GM19452 (cell line): ENCODE data around the gene KCNAB2.
"Not testable (repeated sequence)": the region's sequence is repeated elsewhere in the genome, so short reads cannot be mapped to it uniquely, and the experiment has no call there.

Experiments used
- ATAC-seq: cut with Tn5 transposase; IDR thresholded peaks from one replicate; pipeline ENCODE4 v1.9.1; 2021; ENCODE audit not compliant: unreplicated experiment

KCNAB2 gene

DNA sequence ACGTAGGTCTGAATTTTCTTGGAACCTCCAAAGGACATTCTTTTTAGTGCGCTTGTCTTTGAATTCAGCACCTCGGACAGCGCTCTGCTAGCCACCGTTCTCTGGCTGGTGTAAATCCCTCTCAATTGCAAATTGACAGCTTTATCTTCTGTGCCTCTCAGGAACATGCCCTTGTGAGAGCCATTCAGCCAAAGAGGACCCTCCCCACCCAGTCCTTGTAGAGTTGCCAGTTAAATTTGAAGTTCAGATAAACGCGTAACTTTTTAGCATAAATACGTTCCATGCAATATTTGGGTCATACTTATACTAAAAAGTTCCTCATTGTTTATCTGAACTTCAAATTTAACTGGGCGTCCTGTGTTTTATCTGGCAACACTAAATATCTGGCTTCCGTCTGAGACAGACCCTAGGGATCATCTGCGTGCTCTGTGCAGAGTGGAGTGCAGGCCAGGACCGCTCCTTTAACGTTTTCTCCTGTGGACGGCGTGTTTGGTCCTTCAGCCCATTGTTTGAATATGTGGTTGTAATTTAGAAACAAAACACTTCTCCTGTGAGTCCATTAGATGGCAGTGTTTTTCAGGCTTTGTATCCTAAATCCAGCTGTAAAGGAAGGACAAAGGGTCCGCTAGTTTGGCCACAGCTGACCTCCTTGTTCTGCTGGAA, 7.0 kb downstream of the KCNAB2 start:
- ATAC-seq, result no peak

DNA sequence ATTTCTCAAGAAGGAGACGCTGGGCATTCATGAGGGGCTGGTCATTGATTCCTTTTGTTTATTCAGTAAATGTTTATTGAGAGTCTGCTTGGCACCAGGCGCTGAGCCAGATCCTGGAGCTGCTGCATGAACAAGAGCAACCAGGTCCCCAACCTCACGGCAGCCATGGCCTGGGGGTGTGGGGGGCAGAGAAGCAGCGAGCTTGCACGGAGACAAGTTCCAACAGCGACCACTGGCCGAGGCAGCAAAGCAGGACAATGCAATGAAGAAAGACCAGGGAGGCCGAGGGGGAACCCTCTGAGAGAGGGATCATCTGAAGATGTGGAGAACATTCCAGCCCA, 7.5 kb downstream of the KCNAB2 start:
- no peak for ATAC-seq

DNA sequence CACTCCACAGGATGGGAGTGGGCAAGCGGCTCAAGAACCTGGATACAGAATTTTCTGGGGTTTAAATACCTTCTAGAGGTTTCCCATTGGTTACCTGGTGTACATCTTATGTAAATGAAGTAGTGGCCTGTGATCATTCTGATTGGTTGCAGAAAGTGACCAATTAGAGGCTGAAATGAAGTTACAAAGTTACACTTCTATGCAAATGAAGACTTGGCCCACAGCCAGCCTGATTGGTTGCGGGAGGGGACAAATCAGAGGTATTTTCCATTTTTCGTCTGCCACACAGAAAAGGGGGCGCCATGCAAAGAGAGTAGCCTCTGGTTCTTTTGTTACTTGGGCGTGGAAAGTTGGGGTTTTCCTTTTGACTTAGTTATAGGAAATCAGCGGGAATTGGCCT, 8.9 kb downstream of the KCNAB2 start:
- ATAC-seq, result no peak

DNA sequence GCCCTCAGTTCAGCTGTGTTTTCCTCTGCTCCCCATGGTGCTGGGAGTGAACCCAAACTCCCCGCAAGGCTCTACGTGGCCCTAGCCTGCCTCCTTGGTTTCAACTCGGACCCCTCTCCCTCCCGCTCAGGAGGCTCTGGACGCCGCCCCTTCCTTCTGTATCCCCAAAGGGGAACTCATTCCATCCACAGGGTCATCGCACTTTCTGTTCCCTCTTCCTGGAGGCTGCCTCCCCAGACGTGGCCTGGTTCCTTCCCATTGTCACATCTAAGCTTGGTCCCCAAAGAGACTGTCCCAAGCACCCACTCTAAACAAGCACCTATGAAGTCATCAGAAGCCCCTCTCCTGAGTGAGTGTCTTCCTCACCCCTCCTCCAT, 10.9 kb downstream of the KCNAB2 start:
- no peak for ATAC-seq

DNA sequence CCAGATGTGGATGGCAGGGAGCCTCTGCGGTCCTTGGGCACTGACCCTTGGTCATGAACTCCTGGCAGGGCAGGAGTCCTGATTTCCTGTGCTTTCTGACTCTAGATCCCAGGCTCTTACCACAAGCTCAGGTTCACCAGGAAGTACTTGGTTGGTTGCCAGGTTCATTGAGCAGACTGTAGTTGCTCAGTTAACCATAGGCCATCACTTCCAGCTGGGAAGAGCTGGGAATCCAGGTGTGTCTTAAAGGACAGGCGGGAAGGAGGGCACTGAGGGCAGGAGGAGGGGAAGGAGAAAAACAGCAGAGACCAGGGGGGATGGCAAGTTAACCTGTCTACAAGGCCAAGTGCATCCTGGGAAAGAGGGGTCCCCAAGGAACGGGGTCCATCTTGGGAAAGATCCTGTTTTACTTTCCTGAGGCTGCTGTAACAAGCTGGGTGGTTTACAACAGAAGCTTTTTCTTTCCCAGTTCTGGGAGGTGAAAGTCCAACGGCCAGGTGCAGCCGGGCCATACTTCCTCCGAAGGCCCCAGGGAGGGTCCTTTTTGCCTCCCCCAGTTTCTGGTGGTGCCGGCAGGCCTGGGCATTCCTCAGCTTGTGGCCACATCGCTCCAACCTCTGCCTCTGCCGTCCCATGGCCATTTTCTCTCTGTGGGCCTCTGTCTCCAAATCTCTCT, 11.6 kb downstream of the KCNAB2 start:
- no peak for ATAC-seq

DNA sequence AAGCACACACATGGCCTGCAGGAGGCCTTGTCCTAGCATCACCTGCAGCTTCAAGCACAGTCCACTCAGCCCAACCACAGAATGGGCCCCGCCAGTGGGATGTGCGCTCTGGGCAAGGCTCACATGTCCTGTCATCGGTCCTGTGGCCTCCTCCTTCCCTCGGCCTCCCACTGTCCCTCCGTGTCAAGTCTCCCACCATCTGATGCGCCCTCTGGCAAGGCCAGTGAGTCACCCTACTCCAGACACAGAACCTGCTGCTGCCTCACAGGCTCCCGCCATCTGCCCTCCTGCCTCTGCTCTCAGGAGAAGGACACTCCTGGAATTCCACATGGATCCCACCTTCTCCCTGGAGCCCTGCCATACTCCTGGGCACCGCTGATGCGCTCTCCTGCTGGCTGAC, 14.2 kb downstream of the KCNAB2 start:
- ATAC-seq, result no peak

DNA sequence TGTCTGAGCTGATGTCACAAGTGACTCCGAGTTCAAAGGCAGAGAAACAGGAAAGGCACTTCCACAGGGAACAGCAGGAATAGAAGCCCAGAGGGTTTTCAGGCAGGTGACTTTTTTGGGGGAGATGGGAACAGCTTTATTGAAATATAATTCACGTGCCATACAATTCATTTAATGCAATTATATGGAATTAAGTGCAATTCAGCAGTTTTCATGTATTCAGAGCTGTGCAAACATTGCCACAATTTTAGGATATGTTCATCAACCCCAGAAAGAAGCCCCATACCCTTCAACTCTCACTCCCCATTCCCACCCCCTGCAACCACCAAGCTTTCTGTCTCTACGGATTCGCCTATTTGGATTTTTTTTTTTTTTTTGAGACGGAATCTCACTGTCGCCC, 17.0 kb downstream of the KCNAB2 start:
- no peak for ATAC-seq

DNA sequence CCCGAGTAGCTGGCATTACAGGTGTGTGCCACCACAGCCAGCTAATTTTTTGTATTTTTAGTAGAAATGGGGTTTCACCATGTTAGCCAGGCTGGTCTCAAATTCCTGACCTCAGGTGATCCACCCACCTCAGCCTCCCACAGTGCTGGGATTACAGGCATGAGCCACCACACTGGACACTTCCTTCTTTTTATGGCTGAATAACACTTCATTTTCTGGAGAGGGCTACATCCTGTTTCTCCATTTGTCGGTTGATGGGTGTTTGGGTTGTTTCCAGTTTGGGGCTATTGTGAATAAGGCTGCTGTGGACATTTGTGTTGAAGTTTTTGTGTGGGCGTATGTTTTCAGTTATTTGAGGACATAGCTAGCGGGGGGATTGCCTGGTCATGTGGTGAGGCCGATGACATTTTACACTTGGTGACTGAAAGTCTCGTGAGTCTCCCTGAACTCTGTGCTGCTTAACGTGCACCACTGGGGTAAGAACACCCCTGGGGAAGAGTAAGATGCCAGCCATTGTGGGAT, 17.9 kb downstream of the KCNAB2 start:
- ATAC-seq, result not testable (repeated sequence)

DNA sequence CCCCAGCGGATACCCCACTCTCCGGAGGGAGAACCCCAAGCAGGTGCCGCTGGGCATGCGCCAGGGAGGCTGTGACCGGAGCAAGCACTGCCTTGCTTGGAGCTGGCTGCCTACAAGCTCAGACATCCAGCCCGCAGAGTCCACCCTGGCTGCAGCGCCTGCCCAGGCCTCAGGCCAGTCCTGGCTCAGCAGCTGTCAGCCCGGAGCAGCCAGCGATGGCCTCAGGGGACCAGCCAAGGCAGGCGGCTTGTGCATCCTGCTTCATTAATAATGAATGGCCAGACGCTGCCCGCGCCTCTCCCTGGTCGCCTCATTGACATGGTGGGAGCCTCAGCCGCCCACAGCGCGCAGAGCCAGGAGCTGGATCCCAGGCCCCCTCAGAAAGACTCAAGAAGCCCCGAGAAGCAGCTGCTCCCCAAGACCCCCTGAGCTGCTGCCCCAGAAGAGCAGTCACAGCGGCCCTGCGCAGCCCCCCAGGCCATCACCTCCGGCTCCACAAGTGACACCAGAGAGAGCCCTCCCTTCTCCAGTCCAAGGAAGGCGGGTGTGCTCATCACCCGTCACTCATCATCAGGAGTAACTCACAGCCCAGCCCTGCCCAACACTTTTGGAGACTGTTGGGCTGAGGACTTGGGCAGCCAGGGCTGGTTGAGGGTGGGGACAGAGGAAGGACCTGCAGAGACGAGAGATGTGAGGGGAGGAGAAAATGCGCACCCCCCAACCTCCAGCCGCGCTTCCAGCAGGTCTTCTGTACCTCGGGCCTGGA, 19.6 kb downstream of the KCNAB2 start:
- no peak for ATAC-seq

DNA sequence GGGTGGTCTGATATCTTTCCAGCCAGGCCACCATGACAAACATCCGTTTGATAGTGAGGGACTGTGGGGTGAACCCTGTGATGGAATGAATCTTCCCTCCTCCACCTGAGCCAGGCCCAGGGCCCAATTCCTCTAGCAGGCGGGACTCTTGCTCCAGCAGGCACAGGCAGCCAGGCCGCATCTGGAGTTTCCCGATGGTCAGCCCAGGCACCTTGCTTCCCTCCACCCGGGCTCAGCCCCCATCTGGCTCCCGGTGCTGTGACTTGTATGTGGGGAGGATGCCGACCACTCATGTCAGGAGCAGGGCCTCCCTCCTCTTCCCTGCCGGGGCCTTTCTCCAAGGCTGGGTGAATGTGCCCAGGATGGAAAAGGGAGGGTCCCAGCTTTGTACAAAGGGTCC, 21.0 kb downstream of the KCNAB2 start:
- no peak for ATAC-seq

DNA sequence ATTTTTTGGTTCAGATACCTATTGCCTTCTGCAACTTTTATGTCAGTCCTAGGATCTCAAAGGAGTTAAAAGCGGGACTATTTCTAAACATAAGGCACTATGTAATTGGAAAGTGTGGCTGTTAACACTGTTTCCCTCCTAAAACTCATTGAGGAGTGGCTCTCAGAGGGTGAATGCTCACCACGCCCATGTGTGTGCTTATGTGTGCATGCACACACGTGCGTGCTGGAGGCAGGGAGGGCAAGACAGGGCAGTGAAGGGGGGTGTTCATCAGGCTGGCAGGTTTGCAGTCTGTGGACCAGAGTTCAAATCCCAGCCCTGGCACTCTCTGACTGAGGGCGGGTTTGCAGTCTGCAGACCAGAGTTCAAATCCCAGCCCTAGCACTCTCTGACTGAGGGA, 22.4 kb downstream of the KCNAB2 start:
- ATAC-seq, result no peak

DNA sequence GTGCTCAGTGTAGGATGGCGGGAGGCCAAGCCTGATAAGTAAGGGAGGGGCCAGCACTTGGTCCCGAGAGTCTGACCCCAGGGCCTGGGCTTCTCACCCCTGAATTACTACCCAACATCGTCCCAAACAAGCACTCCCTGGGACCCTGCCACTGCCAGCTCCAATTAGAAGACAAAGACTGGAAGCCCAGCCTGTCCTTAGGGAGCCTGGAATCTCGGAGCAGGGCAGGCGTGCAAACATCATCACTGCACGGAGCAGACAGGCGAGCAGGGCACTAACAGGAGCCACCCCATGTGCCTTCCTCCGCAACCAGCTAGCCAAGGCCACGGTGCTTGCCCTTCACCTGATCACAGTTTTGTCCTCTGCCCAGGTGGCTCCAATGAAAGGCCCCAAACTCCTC, 23.2 kb downstream of the KCNAB2 start:
- no peak for ATAC-seq

DNA sequence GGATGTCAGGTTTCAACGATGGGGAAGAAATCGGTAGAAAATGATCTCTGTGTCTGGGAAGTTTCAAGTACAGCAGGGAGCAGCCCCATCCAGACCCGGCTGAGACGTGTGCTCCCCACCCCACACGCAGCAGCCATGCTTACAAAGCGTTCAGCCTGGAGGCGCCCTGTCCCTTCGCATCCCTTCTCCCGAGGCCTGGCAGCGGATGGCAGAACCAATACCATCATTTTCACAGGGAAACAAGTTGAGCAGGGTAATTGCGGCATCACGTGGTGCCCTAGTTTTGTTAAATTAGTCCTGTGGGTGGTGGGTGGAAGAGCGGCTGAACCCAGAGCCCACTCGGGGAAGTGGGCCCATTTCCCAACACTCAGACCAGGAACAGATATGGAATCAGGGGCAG, 23.9 kb downstream of the KCNAB2 start:
- ATAC-seq, result no peak

DNA sequence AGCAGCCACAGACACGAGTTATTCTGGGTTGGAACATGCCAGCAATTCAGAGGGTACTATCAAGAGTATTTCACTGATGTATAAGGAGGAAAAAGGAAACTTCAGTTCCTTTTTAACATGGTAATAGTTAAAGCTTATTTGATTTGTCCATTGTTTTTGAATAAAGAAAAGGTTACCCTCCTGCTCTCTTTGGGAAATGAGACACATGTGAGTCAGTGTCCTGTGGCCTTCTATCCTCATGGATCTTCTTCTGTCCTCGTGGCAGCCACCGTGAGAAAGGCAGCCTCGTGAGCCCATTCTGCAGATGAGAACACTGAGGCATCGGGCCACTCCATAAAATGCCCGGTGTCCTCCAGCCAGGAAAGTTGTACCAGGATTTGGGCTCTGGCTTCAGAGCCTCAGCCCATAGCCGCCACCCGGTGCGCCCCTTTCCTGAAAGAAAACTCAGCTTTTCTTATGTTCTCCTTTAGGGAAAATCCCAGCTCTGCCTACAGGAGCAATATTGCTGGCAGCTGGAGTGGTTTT, 24.8 kb downstream of the KCNAB2 start:
- no peak for ATAC-seq

DNA sequence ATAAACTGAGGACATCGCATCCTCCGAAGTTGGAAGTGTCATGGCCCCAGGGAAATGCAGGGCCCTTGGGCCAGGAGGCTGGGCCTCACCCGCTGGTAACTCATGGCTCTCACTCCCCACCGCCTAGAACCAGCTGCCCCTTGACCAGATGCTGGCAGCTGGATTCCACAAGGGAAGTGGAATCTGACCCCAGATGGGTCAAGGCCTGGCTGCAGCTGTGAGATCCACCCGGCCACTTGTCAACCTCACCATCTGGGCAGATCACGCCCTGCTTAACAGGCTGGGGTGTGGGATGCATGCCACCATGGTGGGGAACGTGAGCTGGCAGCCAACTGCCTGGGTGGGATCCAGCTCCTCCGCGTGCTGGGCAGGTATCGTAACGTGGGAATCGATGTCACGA, 25.5 kb downstream of the KCNAB2 start:
- ATAC-seq, result no peak

DNA sequence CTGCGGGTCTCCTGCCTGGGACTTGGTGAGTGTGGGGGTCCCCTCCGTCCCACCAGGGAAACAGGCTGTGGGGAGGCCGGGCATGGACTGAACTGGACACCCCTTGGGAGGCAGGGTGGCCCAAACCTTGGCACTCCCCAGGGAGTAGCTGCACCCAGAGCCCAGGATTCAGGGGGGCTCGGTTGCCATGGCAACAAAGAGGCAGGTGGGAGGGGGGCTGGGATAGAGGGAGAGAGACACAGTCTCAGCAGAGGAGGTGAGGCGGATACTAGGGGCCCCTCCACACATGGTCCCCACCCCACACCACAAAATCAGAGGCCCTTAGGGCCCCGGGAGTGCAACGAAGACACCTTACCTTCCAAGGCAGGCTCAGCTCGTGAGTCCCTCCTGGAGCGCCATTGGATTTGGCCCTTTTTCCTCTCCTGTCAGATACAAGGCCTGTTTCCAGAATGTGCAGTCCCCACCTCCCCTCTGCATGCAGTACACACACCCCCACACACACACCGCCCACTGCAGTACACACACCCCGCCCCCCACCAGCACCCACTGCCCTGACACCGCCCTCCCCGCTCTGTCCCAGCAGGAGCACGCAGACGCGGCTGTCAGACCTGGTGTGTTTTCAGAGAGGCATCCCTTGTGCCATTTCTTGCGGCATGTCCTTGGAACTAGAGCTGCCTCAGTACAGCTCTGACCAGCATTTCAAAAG, 27.2 kb downstream of the KCNAB2 start:
- no peak for ATAC-seq

DNA sequence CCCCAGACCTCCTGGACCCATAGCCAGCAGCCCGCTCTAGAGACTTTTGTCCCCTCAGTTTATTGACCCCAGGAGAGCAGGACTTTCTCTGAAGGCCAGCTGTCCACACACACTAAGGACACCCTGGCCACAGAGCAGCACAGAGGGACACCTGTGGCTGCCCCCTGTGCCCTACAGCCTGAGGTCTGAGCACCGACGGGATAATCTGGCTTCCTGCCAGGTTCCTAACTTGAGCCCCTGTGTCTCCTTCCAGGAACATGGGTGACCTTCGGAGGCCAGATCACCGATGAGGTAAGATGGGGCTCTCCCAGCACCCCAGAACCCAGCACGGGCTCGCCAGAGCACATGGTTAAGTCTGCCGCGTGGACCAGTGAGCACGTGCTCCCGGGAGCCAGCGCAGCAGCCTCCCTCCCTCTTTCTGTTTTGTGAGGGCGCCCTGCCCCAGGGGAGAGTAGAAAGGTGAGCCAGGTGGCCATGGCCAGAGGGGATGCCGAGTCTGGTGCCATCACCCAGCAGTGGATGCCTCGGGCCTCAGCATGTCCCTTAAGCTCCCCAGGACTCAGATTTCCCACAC, 27.9 kb downstream of the KCNAB2 start:
- no peak for ATAC-seq

DNA sequence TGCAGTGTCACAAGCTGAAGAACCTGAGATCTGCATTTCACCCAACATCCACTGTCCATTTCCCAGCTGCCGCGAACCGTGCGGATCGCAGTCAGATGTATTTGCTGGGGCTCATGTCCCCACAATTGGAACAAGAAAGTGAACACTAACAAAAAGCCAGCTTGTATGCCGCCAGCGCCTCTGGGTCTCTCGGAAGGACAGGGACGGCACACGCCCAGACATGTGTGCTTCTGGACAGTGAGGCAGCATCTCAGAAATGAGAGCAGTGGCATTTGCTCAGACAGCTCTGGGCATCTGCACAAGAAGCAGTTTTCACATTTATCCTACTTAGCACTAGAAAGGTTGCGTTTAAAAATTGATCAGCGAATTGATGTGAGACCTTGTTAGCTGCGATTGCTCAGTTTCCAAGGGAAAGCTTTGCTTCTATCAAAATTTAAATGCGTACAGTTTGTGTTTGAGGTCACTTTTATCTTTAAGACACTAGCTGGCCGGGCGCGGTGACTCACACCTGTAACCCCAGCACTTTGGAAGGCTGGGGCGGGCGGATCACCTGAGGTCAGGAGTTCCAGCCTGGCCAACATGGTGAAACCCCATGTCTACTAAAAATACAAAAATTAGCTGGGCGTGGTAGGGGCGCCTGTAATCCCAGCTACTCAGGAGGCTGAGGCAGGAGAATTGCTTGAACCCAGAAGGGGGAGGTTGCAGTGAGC, 28.7 kb downstream of the KCNAB2 start:
- ATAC-seq, result no peak

DNA sequence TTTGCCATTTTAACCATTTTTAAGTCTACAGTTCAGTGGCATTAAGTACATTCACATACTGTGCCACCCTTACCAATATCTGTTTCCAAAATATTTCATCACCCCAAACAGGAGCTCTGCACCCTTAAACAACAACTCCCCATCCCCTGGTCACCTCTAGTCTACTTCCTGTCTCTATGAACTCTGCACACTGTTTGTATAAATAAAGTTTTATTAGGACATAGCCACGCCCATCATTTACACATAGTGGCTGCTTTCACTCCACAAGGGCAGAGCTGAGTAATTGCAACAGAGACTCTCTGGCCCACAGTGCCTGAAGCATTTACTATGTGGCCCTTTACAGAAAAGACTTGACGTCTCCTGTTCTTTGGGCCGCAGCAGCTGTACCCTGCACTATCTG, 30.1 kb downstream of the KCNAB2 start:
- no peak for ATAC-seq

DNA sequence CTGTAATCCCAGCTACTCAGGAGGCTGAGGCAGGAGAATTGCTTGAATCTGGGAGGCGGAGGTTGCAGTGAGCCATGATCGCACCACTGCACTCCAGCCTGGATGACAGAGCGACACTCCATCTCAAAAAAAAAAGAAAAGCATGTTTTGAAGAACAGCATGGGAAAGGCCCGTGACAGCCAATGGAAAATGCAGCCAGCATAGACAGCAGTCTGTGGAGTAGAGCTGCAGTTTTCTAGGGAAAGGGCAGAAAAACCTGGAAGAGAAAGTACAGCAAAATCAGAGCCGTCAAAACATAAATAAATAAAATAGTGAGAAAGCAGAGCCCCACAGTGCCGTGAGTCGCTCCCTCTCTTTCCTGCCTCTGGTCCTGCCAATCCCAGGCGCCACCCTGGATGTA, 31.4 kb downstream of the KCNAB2 start:
- not testable (repeated sequence) for ATAC-seq
